RWPE2 (cell line): ENCODE measurements around the gene HOXD3.

ENCODE experiments used
- ATAC-seq: fragments of 200-7000 bp; cut with Tn5 transposase; 3 replicates; pipeline ENCODE4 v1.9.1; 2021; ENCODE audit warnings: low read depth
- DNase-seq: peaks from one replicate; pipeline ENCODE4 v3.0.0-alpha.2; 2020; ENCODE audit warnings: low spot score
- H3K27ac ChIP-seq: fragments of 450-650 bp; 2 replicates; pipeline ENCODE4 v1.5.1; 2017; ENCODE audit warnings: mild to moderate bottlenecking; ENCODE audit not compliant: poor library complexity, severe bottlenecking
- H3K27me3 ChIP-seq: fragments of 250-450 bp; sonication (Bioruptor Pico); 2 replicates; pipeline ENCODE4 v1.5.1; 2021; ENCODE audit warnings: mild to moderate bottlenecking, moderate library complexity; ENCODE audit not compliant: insufficient read depth, poor library complexity, severe bottlenecking
- H3K36me3 ChIP-seq: fragments of 250-450 bp; sonication (Bioruptor Pico); 2 replicates; pipeline ENCODE4 v1.5.1; 2020; ENCODE audit warnings: low read depth, mild to moderate bottlenecking, moderate library complexity
- H3K4me1 ChIP-seq: fragments of 250-450 bp; sonication (Bioruptor Pico); 2 replicates; pipeline ENCODE4 v1.5.1; 2021; ENCODE audit warnings: mild to moderate bottlenecking, moderate library complexity; ENCODE audit not compliant: insufficient read depth, poor library complexity, severe bottlenecking
- H3K4me3 ChIP-seq: fragments of 250-450 bp; sonication (Bioruptor Pico); 2 replicates; pipeline ENCODE4 v1.5.1; 2021; ENCODE audit warnings: mild to moderate bottlenecking, moderate library complexity; ENCODE audit not compliant: severe bottlenecking
- H3K9me3 ChIP-seq: fragments of 250-450 bp; sonication (Bioruptor Pico); 2 replicates; pipeline ENCODE4 v1.5.1; 2021; ENCODE audit warnings: mild to moderate bottlenecking, moderate library complexity; ENCODE audit not compliant: severe bottlenecking
- TF ChIP-seq, protein P1 (sequence below): fragments of 450-650 bp; IDR thresholded peaks from one replicate; pipeline ENCODE4 v1.5.1; 2017; ENCODE audit warnings: mild to moderate bottlenecking, moderate library complexity; ENCODE audit not compliant: poor library complexity, severe bottlenecking

The HOXD3 gene

DNA sequence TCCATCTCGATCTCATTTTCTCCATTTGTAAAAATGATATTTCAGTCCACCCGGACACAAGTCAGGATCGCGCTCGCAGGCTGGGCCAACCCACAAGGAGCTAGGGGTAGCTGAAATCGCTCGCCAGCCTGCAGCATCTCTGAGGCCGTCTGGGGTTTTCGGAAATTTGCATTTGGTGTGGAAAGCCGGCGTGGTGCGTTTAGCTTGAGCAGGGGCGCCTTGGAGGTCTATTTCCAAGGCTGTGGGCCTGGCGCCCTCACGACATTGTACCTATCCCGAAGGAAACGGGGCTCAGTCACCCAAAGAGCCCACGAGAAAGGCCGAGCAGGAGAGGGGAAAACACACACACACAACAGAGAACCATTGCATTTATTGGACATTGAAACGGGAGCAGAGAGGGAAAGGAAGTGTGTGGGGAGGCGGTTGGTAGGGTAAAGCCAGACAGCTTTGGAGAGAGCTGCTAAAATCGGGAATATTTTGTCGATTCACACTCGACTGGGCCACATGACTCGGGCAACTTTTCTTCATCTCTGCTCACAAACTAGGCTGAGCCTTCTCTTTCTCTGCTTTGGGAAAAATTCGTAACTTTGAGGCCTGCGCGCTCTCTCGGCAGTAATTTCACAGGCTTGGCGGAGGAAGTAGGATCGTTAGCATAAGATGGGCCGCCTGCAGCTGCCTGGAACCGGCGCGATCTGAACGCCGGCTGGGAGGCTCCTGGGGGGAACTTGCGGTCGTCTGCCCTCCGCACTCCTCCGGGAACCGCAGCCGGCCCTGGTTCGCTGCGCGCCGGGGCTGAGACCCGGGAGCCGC, 28.7 kb upstream of the HOXD3 start:
- TF ChIP-seq, protein P1, sequence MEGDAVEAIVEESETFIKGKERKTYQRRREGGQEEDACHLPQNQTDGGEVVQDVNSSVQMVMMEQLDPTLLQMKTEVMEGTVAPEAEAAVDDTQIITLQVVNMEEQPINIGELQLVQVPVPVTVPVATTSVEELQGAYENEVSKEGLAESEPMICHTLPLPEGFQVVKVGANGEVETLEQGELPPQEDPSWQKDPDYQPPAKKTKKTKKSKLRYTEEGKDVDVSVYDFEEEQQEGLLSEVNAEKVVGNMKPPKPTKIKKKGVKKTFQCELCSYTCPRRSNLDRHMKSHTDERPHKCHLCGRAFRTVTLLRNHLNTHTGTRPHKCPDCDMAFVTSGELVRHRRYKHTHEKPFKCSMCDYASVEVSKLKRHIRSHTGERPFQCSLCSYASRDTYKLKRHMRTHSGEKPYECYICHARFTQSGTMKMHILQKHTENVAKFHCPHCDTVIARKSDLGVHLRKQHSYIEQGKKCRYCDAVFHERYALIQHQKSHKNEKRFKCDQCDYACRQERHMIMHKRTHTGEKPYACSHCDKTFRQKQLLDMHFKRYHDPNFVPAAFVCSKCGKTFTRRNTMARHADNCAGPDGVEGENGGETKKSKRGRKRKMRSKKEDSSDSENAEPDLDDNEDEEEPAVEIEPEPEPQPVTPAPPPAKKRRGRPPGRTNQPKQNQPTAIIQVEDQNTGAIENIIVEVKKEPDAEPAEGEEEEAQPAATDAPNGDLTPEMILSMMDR: no peak
- no peak for ATAC-seq
- no peak overlapping the region for H3K4me3 ChIP-seq
- peaks cover 6% of the 10 kb centered on the region for H3K36me3 ChIP-seq
- H3K27ac ChIP-seq: no peak overlapping the region
- peaks cover 5% of the 10 kb centered on the region for H3K4me1 ChIP-seq
- no peaks in the 10 kb centered on the region for H3K9me3 ChIP-seq
- no peak for DNase-seq
- no peaks in the 10 kb centered on the region for H3K27me3 ChIP-seq

DNA sequence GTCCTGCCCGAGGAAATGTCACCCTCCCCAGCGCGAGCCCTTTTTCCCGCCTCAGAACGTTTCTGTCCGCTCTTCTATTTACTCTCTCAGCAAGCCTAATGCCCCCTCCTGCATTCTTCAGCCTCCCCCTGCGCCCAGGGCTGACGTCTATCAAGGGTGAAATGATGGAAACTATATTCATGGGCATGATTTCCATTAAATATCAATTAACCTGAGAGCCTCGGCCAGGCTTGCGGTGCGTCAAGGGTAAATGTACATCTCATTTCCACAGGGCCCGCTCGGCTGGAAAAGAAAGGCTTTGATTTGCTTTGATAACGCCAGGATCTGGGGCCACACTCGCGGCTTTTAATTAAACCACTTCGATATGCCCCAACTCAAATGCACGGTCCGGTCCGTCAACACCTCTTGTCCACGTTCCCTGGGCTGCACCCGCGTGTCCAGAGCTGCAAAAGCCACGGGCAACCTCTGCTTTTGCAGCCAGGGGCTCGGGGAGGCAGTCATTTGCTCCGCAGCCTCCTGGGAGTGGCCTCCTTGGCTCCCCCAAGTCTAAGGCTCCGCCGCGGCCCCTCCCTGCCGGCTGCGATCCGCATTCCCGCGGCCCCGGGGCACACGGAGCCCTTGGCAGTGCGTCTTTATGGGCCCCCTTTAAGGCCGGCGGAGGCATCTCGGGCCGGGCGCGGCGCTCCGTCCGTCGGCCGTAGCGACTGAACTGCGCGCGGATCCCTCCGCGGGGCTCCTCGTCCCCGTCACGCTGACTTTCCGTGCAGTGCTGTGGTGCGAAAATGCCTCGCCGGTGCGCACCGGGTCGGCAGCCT, 27.9 kb upstream of the HOXD3 start, which contains the start of gene HOXD8:
Gene HOXD8 (plus strand): TSS at position 724 of the 815 bp plus-strand sequence. CDS start 662 bp downstream, outside the sequence.
- H3K27me3 ChIP-seq: no peaks in the 10 kb centered on the region
- peak within 1 kb of the TSS; percentile 96 for H3K4me3 ChIP-seq
- no peaks in the 10 kb centered on the region for H3K36me3 ChIP-seq
- H3K9me3 ChIP-seq: no peaks in the 10 kb centered on the region
- ATAC-seq: peak; percentile 45
- peaks cover 5% of the 10 kb centered on the region for H3K4me1 ChIP-seq
- H3K27ac ChIP-seq: peak within 1 kb of the TSS; percentile 65
- no peak for DNase-seq
- TF ChIP-seq, protein P1: no peak

DNA sequence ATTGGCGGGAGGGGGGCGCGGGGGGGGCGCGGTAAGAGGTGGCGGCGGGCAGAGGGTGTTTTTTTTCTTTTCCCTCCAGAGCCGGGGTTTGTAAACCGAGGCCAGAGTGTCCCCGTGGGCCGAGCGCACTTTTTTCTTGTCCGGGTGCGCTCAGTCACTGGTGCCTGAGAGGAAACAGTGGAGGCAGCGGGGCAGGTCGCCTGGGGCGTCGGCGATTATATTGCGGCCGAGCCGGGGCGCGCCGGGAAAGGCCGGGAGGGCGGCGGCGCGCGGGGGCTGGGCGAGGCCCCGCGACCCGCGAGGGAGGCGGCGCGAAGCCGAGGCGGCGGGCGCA, 27.3 kb upstream of the HOXD3 start:
- H3K9me3 ChIP-seq: no peaks in the 10 kb centered on the region

DNA sequence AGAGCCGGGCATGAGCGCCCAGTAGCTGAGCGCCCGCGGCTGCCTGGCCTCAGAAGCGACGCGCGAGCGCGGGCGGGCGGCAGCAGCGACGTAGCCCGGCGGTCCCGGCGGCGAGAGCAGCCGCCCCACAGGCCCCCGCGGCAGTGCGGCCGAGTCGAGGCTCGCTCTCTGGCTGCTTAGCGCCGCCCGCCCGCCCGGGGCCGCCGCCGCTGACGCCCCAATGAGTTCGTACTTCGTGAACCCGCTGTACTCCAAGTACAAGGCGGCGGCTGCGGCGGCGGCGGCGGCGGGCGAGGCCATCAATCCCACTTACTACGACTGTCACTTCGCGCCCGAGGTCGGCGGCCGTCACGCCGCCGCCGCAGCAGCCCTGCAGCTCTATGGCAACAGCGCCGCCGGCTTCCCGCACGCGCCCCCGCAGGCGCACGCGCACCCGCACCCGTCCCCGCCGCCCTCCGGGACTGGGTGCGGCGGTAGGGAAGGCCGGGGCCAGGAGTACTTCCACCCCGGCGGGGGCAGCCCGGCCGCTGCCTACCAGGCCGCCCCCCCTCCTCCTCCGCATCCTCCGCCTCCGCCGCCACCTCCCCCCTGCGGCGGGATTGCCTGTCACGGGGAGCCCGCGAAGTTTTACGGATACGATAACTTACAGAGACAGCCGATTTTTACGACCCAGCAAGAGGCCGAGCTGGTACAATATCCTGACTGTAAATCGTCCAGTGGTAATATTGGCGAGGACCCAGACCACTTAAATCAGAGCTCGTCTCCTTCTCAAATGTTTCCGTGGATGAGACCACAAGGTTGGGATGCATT, 26.8 kb upstream of the HOXD3 start:
- Histone ChIP-seq H3K36me3 (no peaks in the 10 kb centered on the region), H3K4me1 (peaks cover 9% of the 10 kb centered on the region), H3K4me3 (peak overlapping the region; percentile 96), H3K9me3 (no peaks in the 10 kb centered on the region), H3K27me3 (no peaks in the 10 kb centered on the region), H3K27ac (peak overlapping the region; percentile 65)
- DNase-seq (no peak), ATAC-seq (peak; percentile 59)
- TF ChIP-seq, protein P1: peak; percentile 9

More for the DNA sequence above, 27.3 kb upstream of the HOXD3 start:
- ATAC-seq: peak; percentile 9; the same call in 2 of the 3 replicates
- H3K36me3 ChIP-seq: no peaks in the 10 kb centered on the region
- H3K4me1 ChIP-seq: peaks cover 5% of the 10 kb centered on the region
- peak overlapping the region; percentile 96 for H3K4me3 ChIP-seq
- TF ChIP-seq, protein P1: no peak
- DNase-seq: no peak
- no peaks in the 10 kb centered on the region for H3K27me3 ChIP-seq
- H3K27ac ChIP-seq: peak overlapping the region; percentile 65
